Panc1 (cell line): Measurements from ENCODE around the gene PLCB1.

Source experiments
- CTCF ChIP-seq: fragments of 450-650 bp; IDR thresholded peaks from 2 replicates; pipeline ENCODE4 v1.5.1; 2017; ENCODE audit warnings: mild to moderate bottlenecking
- POLR2AphosphoS5 ChIP-seq: IDR thresholded peaks from 2 replicates; pipeline ENCODE4 v1.6.1; 2012; ENCODE audit warnings: mild to moderate bottlenecking, low read depth, low read length, moderate library complexity
- REST ChIP-seq, 2 experiments: IDR thresholded peaks; 2 replicates each; pipeline ENCODE4 v1.6.1; 2011 to 2012; ENCODE audit warnings: low read depth in 2 of 2, control low read depth in 1 of 2, low read length in 1 of 2, mild to moderate bottlenecking in 1 of 2, moderate library complexity in 1 of 2; ENCODE audit not compliant: insufficient read depth in 1 of 2
- SIN3A ChIP-seq: IDR thresholded peaks from 2 replicates; pipeline ENCODE4 v1.6.1; 2012; ENCODE audit warnings: low read depth, mild to moderate bottlenecking, low read length, moderate library complexity, borderline replicate concordance; ENCODE audit not compliant: insufficient read depth
- TCF7L2 ChIP-seq: IDR thresholded peaks from 2 replicates; pipeline ENCODE4 v1.6.1; 2011; ENCODE audit warnings: mild to moderate bottlenecking, low read depth, low read length, inconsistent platforms

- TF ChIP-seq CTCF (no peak), POLR2AphosphoS5 (no peak), REST (IDR thresholded peaks at IDR 0.05; ENCODE audit: insufficient read depth in 1 of 2, low read depth in 2 of 2, low read length in 1 of 2) (no peak), TCF7L2 (no peak), SIN3A (no peak)
These were observed 338.1 kb downstream of the PLCB1 start for GRCh38 chr20:8470156-8470555.
